ENCODE data around the gene PRXL2C.
"Not testable (repeated sequence)": the region's sequence is repeated elsewhere in the genome, so short reads cannot be mapped to it uniquely, and the experiment has no call there.

PRXL2C gene

DNA sequence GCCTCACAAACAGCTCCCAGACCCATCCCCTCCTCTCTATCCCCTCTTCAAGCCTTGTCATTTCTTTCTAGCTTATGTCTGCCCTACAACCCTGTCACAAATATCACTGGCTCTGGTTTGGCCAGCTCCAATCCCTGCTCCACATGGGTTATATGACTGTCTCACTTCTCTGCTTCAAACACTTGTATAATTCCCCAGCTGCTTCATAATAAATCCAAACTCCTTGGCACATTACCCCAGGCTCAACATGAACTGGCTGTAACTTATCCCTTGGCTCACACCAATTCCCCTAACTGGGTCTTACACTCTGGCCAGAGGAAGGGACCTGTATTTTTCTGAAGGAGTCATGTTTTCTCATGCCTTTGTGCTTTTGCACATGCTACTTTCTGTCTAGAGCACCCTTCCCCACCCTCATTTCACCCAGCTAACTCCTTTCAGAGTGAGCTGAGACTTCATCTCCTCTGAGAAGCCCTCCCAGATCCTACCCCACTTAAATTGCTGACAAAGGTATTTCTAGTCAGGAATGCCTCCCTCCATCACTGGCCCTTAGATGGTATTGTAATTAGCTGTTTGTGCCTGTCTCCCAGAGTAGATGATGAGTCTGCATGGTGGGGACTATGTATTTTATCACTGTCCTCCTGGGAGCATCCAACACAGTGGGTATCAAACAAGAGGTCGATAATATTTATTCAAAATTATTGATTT is 5.3 kb downstream of the PRXL2C start:
- no peak for DNase-seq

- no peak for DNase-seq
Observed at GRCh38 chr9:96646081-96646991, 8.8 kb downstream of the PRXL2C start.

DNA sequence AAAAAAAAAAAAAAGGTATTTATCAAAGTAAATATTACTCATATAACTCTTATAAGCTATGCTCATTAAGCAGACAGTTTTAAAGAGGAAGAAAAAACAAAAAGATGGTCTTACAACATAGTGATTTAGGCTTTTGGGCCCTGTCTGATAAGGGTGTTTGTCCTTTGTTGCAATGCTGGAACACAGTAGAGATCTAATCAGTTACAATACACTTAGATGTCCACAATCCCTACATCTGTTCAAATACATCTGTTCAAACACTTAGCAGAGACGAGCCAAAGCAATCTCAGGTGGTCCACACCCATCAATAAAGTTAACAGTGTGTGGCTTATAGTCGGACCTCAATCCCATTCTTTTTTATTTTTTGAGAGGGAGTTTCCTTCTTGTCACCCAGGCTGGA is 11.0 kb downstream of the PRXL2C start:
- no peak for DNase-seq

DNA sequence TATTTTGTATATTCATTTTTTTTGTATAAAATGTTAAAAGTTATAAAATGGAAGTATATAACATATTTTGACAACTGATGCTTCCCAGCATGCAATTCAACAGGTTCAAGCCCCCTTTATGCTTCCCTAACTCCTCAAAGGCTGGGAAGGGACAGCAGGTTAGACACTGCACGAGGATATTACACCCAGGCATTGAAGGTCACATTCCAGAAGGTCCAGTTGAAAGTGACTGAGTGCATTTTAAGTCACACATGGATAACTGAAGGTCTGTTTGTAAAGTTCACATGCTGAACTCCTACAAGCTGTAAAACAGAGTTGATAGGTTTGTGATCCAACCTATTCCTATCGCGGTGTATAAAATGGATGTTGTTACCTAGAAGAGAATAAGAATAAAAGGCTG is 13.6 kb downstream of the PRXL2C start:
- DNase-seq, result no peak

DNA sequence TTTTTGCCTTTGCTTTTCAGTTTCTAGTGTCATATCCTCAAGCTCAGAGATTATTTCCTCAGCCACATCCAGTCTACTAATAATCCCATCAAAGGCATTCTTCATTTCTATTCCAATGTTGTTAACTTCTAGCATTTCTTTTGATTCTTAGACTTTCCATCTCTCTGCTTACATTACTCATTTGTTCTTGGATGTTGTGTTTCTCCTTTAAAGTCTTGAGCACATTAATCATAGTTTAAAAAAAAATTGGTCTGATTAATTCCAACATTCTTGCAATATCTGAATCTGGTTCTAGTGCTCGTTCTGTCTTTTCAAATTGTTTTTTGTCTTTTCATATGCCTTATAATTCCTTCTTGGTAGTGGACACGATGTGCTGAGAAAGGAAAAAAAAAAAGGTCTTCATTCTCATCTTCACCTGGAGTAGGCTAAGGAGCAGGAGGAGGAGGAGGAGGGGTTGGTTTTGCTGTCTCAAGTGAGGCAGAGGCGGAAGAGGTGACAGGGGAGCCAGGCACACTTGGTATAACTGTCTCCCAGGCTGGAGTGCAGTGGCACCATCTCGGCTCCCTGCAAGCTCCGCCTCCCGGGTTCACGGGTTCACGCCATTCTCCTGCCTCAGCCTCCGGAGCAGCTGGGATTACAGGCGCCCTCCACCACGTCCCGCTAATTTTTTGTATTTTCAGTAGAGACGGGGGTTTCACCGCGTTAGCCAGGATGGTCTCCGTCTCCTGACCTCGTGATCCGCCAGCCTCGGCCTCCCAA is 16.3 kb downstream of the PRXL2C start:
- no peak for DNase-seq

DNA sequence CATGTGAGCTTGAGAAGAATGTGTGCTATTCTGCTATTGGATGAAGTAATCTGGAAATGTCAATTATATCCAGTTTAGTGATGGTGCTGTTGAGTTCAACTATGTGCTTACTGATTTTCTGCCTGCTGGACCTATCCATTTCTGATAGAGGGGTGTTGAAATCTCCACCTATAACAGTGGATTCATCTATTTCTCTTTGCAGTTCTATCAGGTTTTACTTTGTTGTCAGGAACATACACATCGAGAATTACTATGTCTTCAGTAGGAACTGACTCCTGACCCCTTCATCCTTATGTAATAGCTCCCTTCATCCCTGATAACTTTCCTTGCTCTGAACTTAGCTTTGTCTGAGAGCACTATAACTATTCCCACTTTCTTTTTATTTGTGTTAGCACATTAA is 18.7 kb downstream of the PRXL2C start:
- DNase-seq, result no peak

DNA sequence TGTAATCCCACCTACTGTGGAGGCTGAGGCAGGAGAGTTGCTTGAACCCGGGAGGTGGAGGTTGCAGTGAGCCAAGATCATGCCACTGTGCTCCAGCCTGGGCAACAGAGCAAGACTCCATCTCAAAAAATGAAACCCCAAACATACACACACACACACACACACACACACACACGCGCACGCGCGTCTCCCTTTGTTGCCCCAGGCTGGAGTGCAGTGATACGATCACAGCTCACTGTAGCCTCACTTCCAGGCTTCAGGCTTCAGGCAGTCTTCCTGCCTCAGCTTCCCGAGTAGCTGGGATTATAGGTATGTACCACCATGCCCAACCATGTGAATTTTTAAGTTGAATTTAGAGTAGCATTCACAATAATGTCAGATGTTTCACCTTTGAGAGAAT is 21.5 kb downstream of the PRXL2C start:
- DNase-seq, result not testable (repeated sequence)

DNA sequence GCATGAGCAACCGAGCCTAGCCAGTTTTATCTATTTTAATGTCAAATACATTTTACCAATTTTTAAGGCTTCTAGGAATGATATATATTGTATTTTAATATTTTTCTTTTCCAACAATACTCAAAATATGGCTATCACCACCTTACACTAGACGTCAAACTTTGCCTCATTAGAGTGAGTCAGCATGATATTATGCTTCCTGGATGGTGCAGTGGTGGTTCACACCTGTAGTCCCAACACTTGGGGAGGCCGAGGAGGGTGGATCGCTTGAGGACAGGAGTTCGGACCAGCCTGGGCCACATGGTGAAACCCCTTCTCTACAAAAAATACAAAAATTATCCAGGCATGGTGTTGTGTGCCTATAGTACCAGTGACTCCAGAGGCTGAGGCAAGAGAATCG is 28.2 kb downstream of the PRXL2C start:
- DNase-seq, result no peak

- DNase-seq, result no peak
Observed at GRCh38 chr9:96621618-96622017, 33.5 kb downstream of the PRXL2C start.

DNA sequence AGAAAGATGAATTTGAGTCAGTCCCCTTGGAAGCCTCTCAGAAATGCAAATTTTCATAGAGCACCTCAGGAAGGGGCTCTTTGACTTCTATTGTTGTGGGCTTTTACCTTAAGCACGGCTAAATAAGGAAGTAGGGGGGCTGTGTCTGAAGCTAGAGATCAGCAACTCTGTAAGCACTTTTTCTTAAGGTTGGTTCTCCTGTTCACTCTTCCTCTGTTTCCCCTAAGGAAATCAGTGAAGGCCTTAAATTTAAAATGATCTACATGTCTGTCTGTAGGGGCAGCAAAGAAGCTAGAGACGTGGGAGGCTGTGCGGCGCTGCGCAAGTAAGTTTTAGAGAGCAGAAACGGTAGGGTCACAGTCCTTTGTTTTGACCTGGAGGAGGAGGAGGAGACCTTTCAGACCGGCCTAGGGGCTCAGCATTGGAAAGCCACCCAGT is 34.3 kb downstream of the PRXL2C start:
- no peak for DNase-seq

GRCh38 chr9:96620181-96620514 is 35.0 kb downstream of the PRXL2C start:
- DNase-seq, result no peak

DNA sequence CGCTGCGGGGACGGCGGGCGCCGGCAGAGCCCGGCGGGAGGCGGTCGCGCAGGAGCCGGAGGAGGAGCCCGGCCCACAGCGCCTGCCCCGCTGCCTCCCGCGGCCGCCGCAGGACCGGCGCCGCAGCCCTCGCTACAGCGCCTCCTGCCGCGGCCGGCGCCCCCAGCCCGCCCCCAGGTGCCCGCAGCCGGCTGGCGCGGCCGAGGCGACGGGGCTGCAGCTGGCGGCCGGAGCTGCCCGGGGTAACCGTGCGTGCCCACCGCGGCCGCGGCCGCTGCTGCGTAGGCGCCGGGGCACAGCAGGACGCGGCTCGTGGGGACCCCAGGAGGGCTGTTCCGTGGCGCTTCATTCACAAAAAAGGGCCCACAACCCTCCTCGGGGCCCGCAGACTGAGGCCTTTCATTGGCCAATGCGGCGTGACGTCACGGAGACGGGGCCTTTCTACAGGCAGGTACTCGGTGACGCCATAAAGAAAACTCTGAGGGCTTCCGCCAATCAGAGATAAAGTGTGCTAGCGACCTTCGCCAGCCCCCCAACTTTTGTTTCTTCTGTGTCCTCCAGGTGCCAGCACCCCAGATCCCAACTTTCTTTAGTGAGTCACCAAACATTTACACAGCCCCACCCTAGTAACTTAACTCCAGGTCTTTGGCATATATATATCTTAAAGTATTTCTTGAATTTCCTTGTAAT is 35.5 kb downstream of the PRXL2C start, which contains the start of gene CDC14B:
Gene CDC14B (minus strand): TSS at position 353 of the 690 bp plus-strand sequence. CDS start 465 bp downstream, outside the sequence.
- peak; percentile 37 for DNase-seq

DNA sequence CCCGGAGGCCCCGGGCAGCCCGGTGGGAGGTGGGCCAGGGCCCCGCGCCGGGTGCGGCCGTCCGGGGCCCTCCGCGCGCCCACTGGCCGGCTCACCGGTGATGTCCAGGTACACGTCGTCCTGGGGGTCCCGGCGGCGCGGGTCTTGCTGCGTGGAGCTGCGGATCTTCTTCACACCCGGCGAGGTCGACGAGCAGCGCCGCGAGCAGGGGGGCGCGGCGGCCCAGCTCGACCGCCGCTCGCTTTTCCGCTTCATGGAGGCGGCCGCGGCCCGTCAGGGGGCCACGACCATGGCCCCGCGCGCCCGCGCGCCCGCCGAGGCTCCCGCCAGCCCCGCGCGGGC is 36.0 kb downstream of the PRXL2C start:
- DNase-seq, result no peak

DNA sequence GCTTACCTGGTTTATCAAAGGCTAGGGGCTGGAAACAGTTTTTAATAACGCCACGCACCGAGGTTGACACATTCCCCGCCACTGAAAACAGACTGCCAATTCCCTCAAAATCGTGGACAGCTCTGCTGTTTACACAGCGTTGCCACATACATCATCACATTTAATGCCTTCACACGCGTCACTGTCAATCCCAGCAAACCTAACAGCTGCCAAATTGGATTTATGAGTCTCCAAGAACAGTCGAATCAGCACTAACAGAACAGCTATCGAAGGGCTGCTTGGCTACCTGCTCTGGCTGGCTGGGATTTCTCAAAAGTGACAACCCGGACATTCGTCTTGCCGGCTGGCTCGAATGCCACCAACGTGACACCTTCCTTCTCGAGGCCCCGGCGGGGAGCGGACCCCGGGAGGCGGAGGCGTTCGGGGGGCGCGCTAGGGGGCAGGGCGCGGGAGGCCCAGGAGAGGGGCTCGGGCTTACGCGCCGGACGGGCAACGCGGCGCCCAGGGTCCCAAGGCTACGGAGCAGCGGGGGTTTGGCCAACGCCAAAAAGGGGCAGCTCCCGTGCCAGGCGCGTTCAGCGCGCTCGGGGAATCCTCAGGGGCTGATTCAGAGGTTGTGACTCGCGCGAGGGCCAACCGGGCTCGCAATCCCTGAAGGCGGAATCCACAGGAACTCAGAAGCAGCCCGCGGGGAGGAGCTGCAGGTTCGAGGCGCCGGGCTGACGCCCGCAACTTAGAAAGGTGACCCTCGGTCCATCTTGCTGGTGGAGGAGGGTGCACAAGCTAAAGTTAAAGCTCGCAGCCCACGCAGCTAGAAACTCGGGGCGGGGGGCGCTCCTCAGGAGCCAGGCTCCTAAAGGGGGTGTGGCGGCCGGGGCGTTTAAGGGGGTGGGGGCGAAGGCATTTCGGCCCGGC is 36.7 kb downstream of the PRXL2C start:
- DNase-seq, result no peak

GRCh38 chr9:96617439-96618185 is 37.5 kb downstream of the PRXL2C start:
- no peak for DNase-seq

GRCh38 chr9:96616817-96617438 is 38.2 kb downstream of the PRXL2C start:
- no peak for DNase-seq

DNA sequence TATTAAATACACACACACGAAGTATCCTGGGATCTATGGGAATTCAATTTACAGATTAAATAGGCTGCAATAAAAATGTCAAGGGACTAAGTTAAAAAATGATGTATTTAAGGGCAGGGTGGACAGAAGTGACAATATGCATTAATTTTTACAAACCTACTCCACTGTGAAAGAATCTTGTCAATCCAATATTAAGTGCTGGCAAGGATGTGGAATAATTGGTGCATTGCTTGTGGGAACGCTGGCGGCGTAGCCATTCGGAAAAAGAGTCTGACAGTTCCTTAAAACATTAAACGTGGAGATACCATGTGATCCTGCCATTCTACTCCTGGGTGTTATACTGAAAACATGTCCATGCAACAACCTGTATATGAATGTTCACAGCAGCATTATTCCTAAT is 39.7 kb downstream of the PRXL2C start:
- no peak for DNase-seq

- DNase-seq, result not testable (repeated sequence)
Observed at GRCh38 chr9:96614664-96615063, 40.5 kb downstream of the PRXL2C start.

GRCh38 chr9:96612966-96613589 is 42.0 kb downstream of the PRXL2C start:
- no peak for DNase-seq
